Activated CD8-positive, alpha-beta memory T cell treated with anti-CD3 and anti-CD28 coated beads for 24 hours (primary cell): Measurements from ENCODE around the gene DENND2D.
A peak's percentile ranks its signal among the peaks of the same experiment; 100 is the strongest.

ENCODE experiments used
- DNase-seq: peaks from one replicate; pipeline ENCODE4 v3.0.0-alpha.2; 2020

Gene DENND2D

DNA sequence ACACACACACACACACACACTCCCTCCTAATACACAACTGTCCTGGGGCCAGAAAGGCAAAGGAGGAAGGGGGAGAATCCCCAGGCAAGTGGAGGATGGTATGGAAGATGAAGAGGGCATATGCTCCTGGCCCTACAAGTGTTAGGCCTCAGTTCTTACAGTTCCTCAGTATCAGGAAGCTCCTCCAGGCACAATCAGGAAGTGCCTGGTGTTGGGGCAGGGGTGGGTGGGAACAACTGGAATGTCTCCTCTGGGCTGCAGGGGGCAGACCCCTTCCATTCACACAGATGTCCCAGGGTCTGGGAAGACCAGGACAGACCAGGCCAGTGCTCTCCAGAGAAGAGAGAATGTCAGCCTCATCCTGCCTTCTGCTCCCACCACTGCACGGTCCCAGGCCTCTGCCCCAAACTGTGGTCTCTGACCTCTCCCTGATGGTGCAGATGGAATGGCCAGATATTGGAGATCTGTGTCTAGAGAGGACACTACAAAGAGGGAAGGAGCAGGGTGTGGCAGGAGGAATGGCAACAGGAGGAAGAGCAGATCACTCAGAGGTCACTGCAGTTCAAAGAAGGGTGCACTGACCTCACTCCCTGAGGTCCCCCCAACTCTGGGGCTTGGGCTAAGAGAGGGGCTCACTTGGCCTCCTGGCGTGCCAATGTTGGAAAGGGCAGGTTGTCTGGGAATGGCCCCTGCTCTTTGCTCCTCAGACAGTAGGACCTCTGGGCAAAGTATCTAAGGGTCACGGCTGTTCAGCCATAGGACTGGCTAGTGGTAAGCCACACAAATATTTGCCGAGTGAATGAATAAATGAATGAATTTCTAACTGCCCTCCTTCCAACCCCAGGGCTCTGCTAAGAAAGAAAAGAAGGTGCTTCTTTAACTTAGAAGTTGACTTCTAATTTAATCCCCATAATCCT, 2.5 kb upstream of the DENND2D start:
- peak; percentile 66 for DNase-seq

DNA sequence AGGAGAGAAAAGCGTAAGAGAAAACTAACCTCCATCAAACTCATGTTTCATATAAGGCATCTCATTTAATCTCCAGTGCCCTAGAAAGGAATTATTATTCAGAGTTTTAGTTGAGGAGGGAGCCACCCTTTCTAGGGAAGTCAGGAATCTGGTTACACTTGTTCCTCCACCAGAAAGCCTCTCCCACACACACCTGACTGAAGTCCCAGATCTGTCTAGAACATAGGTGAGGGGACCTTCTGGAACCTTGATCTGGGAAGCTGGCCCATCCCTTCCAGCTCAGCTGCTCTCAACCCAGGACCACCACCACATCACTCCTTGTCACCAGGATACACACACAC, 1.9 kb upstream of the DENND2D start:
- no peak for DNase-seq

DNA sequence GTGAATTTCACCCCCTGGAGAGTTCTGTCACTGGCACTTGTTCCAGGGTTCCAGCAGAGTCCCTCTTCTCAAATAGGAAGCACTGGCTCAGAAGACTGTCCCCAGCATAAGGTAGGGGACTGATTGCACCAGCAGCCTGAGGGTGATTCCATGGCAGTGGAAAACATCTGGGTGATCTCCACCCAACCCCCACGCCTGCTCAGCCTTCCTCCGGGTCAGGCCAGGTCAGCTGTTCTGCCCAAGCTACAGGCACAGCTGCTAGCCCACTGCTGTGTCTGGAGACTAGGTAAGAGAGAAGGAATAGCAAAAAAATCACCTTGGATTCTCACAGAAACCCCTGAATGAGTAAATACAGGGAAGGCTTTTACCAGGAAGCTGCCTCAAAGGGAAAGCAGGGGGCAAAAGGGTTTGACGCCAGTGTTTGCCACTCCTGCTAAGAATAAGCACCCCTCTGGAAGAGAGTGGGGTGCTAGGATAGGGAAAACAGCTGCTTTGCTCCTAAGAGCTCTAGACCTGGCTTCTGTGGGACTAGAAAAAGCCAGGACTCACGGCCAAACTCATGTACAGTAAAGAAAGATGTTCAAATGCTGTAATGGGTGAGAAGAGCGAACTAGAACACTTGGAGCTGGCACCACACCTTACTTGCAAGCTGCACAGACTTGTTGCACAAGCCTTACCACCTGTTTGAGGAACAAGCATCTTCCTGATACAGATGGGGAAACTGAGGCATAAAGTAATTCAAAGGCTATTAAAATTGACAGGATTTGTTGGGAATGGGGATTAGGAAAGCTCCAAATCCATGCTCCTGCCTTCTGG, 1.0 kb upstream of the DENND2D start:
- DNase-seq: no peak

DNA sequence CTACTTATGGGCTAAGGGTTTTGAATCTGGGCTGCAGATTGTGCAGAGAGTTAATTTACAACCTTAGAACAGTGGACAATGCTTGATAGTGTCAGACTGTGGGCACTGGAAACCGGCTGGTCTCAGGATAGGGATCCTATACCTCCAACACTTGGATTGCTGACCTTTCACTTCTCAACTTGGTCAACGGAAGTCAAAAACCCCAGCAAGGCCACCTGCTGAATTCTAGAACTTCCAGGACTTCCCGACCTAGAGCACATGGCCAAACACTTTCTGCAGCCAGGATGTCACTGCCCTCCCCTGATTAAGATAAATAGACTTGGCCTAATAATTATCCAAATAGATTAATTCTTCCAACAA, 336 bp upstream of the DENND2D start:
- no peak for DNase-seq

DNA sequence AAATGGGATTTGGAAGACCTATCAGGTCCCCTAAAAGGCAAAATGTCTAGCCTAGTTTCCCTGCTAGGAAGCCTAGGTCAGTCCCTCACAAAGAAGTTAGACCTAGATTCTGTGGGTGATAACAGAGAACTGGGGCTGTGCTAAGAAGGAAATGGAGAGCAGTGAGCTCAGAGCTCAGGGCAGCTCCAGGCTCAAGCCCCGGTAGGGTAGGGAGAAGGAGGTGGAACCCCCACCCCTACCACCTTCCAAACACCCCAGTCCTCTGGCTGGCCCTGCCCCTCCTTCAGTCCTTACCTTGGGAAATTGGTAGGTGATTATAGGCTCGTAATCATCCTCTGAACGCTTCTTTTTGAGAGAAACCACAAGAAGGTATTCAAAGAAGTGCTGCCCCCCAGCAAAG, 1.1 kb downstream of the DENND2D start:
- DNase-seq: peak; percentile 72

DNA sequence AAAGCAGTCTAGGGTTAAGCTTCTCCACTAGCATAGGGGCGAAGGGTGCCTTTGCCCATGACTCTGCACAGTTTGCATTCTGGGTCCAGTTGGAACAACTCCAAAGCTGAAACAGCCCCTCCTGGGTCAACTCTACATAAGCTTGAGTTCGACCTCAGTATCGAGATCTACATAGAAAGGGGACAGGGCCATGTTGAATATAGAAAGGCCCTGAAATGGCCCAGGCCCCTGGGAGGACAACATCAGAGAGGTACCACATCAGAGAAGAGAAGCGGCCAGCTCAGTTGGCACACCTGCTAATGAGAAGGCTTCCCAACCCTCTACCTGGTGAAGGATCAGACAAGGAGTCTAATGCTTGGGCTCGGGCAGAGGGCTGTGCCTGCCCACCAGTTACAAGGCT, 1.6 kb downstream of the DENND2D start:
- peak; percentile 66 for DNase-seq

DNA sequence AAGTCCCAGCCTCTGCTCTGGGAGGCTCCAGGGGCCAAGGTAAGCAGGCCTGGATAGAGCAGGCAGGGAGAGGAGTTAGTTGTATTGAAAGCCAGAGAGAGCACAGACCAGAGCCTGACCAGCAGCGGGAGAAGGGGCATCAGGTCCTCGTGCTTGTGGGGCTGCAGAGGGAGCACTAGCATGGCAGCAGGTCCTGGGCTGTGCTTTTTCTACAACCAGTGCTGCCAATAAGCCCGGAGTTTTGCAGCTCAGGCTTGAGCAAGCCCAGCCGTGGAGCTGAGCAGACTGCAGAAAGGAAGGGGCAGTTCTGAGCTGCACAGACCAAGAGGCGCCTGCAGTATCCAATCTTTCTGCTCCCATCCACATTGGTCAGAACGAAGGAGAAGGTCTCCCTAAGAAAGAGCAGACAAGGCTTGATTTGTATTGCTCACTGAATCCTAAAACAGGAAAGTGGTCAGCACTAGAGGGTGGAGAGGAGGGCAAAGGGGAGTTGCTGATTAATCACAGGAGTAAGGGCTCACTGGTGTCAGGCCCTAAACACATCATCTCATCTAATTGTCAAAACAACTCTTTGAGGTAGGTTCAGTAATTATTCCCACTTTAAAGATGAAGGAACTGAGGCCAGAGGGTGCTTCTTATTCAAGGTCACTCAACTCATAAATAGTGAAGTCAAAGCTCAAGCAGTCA, 2.7 kb downstream of the DENND2D start:
- DNase-seq: peak; percentile 76

DNA sequence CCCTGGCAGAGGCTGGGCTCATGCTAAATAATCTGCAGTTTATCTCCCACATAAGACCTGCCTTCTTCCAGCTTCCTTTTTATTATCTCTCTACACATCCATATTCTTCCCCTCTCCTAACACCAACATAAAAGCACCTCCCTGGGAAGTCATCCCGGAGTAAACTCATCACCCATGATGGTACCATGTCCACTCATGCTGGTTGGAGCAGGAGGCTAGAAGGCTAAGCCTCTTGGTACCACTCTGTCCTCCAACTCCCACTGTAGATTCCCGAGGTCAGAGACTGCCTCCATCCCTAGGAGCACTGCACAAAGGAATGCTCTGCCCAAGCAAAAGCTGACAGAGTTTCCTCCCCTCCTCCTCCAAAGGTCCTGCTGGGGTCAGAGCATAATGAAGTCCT, 4.2 kb downstream of the DENND2D start:
- DNase-seq: no peak

DNA sequence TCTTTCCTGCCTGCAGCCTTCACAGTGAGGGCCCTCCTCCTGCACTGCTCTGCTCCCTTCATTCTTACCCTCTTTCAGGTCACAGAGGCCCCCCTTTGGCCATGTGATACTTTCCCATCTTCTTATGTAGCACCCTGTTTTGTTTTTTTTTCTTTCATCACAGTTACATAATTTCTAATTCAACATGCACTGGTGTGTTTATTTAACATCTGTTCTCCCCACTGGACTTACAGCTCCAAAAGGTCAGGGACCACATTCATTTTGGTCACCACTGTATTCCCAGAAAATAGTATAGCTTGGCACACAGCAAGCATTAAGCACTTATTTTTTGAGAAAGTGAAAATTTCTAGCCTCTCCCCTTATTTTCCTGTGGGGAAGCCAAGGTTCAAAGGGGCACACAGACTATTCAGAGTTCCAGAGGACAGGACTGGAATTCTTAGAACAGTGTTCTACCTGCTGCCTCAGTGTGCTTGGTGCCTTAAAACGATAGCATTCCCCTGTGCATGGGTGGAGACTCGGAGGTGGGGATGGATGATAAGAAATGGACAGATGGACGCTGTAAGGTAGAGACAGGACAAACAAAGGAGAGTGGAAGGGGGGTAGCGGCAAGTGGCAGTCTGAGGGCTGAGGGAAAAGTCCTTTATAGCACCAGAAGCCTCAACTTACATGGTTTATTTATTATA, 5.3 kb downstream of the DENND2D start:
- no peak for DNase-seq

DNA sequence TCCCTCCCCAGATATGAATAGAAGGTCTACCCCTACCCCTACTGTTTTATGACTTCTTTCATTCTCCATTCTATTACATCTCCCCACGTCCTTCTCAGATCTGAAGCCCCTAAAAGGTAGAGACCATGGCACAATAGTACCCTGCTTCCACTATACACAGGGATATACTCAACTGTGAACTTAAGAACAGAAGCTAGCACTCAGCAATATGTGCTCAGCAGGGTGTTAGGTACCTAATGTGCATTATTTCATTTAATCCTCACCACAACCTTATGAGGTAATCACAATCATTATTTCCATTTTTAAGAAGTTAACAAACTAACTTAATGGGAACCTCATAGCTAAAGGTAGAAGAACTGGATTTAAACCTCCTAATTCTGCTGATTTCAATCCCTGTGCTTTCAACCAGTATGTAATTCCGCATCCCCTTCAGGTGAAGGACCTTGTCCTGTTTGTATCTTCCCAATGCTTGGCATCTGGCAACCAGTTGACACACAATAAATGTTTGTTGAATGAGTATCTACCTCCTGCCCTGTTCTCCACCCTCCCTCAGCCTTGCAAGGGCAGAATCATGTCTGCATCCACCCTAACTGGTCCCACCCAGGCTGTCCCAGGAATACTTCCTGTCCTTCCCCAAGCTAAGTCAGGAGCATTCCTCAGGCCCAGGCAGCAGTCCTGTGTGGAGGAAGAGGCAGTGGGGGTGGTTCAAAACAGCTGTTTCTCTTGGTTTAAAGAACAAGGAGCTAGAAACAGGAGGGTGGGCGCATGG, 6.5 kb downstream of the DENND2D start:
- DNase-seq: no peak

DNA sequence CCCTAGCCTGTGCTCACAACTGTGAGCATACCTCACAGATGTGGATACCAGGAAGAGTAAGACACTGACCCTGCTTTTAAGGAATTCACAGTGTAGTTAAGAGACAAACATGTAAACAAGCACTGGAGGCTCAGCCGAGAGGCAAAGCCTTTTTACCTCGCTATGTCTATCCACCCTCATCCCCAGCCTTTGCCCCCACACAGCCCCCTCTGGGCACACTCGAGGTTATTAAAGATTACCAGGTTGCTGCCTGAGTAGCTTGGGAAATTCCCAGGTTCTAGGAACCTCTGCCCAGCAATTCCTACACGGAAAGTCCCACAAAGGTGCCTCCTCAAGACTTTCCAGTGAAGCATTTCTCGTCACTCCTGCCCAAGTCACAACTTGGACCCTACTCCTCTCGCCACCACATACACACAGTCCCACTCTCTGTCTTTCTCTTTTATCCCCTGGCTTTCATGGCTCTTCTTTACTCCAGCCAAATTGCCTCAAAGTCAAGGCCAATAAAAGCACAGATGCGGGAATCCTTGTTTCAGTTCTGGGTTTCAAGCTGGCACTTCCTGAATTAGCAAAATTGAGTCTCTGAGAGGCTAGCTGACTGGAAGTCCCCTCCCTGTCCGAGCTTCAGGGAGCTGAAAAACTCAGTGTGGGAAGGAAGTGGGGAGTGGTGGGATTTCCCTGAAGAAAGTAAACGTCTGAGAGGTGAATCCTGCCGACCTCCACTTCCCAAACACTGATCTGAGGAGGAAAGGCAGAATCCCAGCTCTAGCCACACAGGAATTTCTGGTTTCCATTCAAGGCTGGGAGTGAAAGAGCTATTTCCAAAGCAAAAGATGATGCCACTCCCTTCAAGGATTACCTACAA, 7.6 kb downstream of the DENND2D start:
- DNase-seq: no peak

DNA sequence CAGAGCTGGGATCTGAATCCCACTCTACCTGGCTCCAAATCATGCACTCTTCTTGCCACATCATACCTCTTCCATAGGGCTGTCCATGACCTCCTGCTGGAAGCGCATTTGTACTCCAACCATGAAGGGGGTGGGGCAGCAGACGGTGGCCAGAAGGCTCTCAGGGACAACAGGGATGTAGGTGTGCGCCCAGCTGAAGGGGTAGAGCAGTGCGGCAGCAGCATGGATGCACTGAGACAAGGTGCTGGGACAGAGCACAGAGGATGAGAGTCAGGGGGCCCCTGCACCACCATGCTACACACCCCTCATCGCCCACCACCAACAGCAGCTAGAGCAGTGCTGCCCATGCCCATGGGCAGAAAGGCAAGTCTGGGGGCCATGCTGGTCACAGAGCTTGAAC, 8.4 kb downstream of the DENND2D start:
- DNase-seq: no peak

DNA sequence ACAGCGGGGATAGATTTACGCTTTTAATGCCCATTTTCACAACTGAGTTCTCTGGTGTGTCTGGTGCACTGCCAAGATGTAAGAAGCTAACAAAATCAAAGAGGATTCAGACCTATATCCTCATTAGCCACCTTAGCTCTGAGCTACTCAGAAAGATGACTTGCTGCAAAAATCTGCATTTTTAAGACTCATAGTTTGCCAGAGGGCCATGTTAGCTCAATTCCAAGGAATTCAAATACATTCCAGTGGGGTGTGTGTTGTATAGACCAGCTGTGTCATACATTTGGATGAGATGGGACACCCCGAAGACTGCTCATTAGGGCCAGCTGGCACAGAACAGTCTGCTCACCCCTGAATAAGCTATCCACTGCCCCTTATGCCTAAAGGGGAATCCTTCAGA, 8.9 kb downstream of the DENND2D start:
- no peak for DNase-seq

DNA sequence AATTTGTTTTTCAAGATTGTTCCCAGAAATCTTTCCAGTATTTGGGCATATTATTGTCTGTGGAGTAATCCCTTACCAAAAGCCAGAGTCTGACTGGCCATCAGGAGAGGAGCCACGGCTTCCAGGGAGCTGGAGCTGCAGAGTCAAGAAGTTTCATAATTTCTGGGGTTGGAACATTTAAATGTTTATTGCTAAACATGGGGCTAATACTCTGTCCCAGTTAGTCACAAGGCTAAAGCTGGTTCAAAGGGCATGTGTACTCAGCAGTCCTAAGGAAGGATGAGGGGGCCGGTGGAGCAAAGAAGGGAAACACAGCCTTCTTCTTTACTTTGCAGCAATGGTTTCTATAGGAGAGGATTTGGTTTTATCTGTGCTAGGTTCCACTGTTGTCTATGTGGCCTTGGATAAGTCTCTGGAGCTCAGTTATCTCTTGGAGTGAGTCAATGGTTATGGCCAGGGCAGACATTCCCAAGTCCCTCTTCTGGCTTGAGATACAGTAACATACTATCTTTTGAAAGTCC, 9.5 kb downstream of the DENND2D start:
- DNase-seq: no peak

DNA sequence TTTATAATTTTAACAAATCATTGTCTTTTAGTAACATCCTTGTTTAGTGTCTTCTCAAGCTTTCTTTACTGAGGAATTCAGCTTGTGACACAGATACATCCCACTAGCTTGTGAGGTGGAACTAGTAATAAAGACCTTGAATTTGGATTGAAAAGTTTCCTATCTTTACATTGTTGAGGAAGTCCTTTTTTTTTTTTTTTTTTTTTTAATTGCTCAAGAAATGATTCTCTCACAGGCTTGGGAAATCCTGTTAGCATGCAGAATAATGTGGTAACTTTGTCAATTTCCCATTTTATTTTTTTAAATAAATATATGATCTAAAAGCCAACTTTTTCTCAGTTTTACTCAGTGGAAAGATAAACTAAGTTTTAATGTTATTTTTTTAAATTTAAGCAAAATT, 15.8 kb downstream of the DENND2D start:
- no peak for DNase-seq

DNA sequence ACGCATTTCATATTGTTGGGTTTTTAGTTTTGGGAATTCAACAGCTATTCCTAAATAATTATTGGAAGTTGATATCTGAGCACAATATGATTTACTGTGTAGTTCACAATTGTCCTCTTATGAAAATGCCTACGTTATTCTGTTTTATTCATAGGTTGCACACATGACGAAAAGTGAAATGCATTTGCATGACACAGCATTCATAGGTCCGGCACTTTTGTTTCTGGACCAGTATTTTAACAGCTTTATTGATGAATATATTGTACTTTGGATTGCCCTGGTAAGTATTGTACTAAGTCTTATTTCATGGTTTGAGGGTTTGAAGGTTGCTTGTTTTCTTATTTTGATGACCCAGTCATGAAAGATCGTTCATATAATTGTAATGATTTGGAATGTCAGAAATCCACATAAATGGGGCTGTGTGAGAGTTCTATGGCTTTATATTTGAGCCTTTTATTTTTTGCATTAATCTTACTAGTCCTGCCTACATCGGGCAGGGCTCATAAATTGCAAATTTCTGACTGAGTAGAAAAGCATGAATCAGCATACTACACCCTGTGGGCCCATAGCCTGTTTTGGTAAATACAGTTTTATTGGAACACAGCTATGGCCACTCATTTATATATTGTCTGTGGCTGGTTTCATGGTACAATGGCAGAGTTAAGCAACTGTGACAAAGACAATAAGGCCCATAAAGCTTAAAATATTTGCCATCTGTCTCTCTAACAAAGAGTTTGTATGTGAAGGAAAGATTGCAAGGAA, 17.0 kb downstream of the DENND2D start:
- DNase-seq: no peak

DNA sequence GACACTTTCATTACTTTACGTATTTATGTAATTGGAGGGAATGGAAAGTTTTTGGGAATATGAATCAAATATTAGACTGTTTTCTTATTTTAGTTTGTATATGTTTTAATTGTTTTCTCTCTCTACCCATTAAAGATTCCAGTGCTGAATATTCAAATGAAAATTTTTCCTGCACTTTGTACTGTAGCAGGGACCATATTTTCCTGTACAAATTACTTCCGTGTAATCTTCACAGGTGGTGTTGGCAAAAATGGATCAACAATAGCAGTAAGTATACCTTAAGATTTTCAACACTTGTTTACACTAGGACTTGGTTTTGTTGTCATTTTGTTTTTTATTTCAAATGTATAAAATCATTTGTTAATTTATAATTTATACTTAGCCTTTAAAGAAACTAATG, 18.4 kb downstream of the DENND2D start:
- DNase-seq: no peak

DNA sequence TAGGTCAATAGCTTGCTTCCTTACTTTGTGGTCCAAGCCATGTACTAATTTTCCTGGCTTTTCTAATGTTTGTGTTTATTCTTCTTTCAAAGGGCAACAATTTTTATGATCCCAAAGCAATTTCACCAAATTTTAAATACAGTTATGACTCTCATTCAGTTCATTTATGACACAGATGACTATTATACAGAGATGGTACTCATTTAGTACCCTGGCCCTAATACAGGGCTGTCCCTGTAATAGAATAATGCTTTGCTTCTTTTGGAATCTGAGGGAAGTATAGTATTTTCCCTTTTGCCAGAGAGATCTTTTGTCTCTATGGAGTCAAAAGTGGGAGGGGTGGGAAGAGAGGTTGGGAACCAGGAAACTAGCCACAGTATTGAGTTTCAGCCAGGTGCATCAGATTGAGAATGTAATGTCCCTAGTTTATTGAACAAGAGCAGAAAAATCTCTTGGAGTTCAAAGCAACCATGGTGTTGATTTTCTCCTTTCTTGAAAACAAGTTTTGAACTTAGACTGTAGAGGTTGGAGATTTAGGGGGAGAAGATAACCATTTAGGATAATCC, 20.4 kb downstream of the DENND2D start:
- DNase-seq: no peak

DNA sequence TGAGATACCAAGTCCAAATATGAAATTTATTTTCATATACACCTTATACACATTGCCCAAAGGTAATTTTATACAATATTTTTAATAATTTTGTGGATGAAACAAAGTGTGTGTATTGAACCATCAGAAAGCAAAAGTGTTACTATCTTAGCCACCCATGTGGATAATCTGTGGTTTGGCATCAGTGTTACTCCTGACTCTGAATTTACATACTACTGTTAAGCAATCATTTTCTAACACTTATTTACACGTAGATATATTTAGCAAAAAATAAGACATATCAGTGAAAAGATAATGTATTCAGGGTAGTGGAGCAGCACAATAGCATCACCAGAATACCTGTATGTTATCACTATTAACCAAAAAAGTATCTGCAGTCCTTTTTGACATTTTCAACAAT, 23.8 kb downstream of the DENND2D start:
- no peak for DNase-seq

DNA sequence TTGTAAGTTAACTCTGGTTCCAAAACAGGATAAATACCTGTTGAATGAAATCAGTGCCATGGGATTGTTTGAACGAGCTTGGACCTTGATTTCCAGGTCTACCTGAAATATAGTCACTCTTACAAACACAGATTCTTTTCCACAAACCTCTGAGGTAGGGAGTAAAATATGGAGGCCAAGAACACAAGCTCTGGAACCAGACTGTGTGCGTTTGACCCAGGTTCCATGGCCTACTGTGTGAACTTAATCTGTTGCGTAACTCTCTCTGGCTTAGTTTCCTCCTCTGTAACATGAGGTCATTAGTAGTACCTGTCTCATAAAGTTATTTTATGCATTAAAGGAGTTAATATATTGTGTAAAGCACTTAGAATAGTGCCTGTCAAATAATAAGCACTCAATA, 25.1 kb downstream of the DENND2D start:
- DNase-seq: no peak
